K562 (cell line): ENCODE results near the gene AMY1B.
"Not testable (repeated sequence)": the region's sequence is repeated elsewhere in the genome, so short reads cannot be mapped to it uniquely, and the experiment has no call there.

Experiments
- ZNF3 ChIP-seq: fragments of 250-450 bp; sonication (Bioruptor Pico); IDR thresholded peaks from 2 replicates; pipeline ENCODE4 v1.5.0; 2021; ENCODE audit warnings: mild to moderate bottlenecking, moderate library complexity
- ZNF431 ChIP-seq: sonication (generic); formaldehyde crosslinking; IDR thresholded peaks from 2 replicates; pipeline ENCODE4 v1.8.0; 2022; ENCODE audit warnings: mild to moderate bottlenecking, missing genetic modification reagents

DNA sequence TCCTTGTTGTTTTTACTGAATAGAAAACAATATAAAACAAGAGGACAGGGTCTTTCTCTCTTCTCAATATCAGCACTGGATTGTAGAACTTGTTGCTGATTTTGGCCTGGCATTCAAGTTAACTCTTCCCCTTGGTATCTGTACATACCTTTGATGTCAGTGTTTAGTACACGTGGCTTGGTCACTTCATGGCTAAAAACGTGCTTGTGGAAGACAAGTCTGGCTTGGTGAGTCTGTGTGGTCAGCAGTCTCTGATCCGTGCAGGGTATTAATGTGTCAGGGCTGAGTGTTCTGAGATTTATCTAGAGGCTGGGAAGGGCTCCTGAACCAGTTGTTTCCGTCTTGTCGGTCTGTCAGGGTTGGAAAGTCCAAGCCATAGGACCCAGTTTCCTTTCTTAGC lies 40.5 kb downstream of the AMY1B start, which contains the start of gene AMY1A:
- not testable (repeated sequence) for TF ChIP-seq ZNF431 (CRISPR knock-in tag); ZNF3
